GM18873 (cell line): ENCODE data around the gene CEP164.

ENCODE experiments used
- ATAC-seq: cut with Tn5 transposase; IDR thresholded peaks from one replicate; pipeline ENCODE4 v1.9.1; 2021; ENCODE audit warnings: mild to moderate bottlenecking, moderate library complexity, moderate number of reproducible peaks; ENCODE audit not compliant: unreplicated experiment, low FRiP score

The CEP164 gene

GRCh38 chr11:117457835-117458234 lies 130.2 kb downstream of the CEP164 start:
- no peak for ATAC-seq

DNA sequence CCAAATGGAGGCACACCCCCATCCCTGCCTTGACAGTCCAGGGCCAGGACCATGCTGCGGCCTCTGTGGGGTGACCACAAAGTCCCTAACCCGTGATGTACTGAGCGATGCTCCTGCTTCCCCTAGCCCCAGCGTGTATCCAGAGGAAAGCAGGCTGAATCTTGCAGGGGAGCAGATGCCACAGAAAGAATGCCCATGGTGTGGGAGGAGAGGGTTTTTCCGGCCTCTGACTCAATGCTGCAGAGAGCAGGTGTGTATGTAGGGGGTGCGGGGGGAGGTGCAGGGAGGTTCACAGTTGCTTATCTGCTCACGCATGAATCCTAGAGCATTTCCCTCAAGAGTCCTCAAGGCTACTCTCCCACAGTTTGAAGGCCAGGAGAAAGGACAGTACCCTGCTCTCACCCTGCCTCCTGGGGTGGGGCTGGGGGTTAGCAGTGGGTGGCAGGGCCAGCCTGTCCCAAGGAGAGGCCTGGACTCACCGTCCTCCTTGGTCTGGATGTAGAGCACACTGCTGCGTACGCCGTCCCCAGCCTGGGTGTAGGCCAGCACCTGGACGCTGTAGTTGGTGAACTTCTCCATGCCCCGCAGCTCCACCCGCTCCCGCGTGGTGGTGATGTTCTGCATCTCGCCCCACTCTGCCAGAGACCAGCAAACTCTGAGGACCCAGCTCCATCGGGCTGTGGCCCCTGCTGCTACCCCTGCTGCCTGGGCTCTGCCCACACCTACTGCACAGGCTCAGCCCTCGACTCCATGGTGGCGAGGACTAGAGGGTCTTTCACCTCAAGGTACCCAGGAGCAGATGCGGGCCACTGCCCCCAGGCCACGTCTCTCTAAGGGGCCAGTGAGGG lies 130.8 kb downstream of the CEP164 start:
- ATAC-seq, result no peak

GRCh38 chr11:117459123-117459978 lies 131.7 kb downstream of the CEP164 start:
- no peak for ATAC-seq

GRCh38 chr11:117459979-117460300 lies 132.3 kb downstream of the CEP164 start:
- no peak for ATAC-seq

DNA sequence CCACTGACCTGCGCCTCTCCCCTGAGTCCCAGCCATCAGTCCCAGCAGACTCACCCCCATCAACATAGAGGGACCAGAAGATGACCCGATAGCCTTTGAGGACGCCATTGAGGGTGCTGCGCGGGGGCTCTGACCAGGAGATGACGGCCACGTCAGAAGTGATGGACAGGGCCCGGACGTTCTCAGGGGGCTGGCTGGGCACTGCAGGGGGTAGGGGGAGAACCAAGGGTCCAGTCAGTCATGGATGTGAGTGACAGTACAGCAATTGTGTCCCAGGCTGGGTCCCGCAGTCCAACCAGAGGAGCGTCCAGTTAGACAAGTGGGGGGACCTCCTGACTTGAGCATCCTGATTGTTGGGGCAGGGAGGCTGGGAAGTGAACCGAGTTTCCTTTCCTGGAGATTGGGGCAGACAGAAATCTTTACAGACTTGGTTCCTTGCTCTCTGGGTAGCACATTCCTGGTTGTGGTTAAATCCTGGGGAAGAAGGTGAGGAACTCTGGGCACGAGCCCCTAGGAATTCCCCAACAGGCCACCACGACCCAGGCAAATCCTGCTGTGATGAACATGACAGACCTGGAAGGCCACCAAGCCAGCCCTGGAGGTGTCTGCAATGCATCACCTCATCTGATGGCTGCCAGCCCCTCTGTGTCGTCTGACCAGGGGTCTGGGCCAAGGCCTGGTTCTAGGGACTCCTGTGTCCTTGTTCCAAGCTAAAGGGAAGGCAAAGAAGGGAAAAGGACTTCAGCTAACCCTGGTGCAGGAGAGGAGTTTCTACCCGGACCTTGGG lies 133.9 kb downstream of the CEP164 start:
- ATAC-seq, result no peak

- no peak for ATAC-seq
These were observed 134.7 kb downstream of the CEP164 start for GRCh38 chr11:117462183-117462863.

DNA sequence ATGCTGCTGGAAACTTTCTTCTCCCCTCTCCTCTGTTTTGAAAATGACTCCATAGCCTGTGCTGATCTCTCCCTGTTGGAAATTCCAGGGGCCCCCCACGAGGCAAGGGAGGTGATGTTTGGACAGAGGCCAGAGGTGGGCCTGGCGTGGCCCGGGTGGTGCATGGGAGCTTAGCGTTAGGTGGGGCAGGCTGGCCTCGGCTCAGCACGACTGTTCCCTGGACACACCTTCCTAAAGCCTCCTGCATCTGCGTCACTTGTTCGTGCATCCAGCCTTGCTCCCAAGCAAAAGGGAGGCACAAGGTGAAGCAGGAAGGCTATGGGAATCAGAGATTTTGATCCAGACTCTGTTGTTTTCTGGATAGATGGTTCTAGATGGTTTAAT lies 135.2 kb downstream of the CEP164 start:
- no peak for ATAC-seq
